Activated naive CD8-positive, alpha-beta T cell treated with anti-CD3 and anti-CD28 coated beads for 36 hours (primary cell): ENCODE data around the gene DAG1. TPM values are rescaled to one million over a fixed set of nuclear protein-coding genes. Genes with fewer than 3 reads are reported as not detected.
A peak's percentile ranks its signal among the peaks of the same experiment; 100 is the strongest.

Source experiments
- DNase-seq: peaks from one replicate; pipeline ENCODE4 v3.0.0; 2021
- H3K27ac Mint-ChIP-seq: one replicate; pipeline ENCODE4 v1.8.0; 2022; ENCODE audit warnings: mild to moderate bottlenecking, moderate library complexity, mixed read lengths
- H3K27me3 Mint-ChIP-seq: one replicate; pipeline ENCODE4 v1.8.0; 2022; ENCODE audit warnings: mild to moderate bottlenecking, mixed read lengths
- H3K36me3 Mint-ChIP-seq: one replicate; pipeline ENCODE4 v1.8.0; 2021; ENCODE audit warnings: mild to moderate bottlenecking, mixed read lengths
- H3K4me1 Mint-ChIP-seq: one replicate; pipeline ENCODE4 v1.8.0; 2021; ENCODE audit warnings: mixed read lengths
- H3K4me3 Mint-ChIP-seq: one replicate; pipeline ENCODE4 v1.8.0; 2022; ENCODE audit warnings: mild to moderate bottlenecking, moderate library complexity, mixed read lengths
- H3K9me3 Mint-ChIP-seq: one replicate; pipeline ENCODE4 v1.8.0; 2022; ENCODE audit warnings: mixed read lengths
- total RNA-seq, 2 experiments: library from RNA; stranded (reverse); gene quantifications; one replicate each; pipeline ENCODE4 v1.2.3, GENCODE V29; 2021

Gene DAG1
- total RNA-seq: 10 to 100 TPM; 10.8 to 12.3 TPM

GRCh38 chr3:49469936-49470713 lies at the start of gene DAG1:
Gene DAG1 (plus strand): TSS chr3:49470267. CDS start chr3:49510535, 40,268 bp downstream.
- peak within 1 kb of the TSS; percentile 89 for H3K4me3 Mint-ChIP-seq
- H3K4me1 Mint-ChIP-seq: peaks cover 23% of the 10 kb centered on the region
- H3K27ac Mint-ChIP-seq: peak within 1 kb of the TSS; percentile 84
- no peaks in the 10 kb centered on the region for H3K9me3 Mint-ChIP-seq
- H3K36me3 Mint-ChIP-seq: peaks cover 10% of the 10 kb centered on the region
- DNase-seq: peak; percentile 98
- H3K27me3 Mint-ChIP-seq: no peaks in the 10 kb centered on the region

- Mint-ChIP-seq H3K27ac (no peak overlapping the region), H3K27me3 (no peaks in the 10 kb centered on the region), H3K36me3 (peaks cover 6% of the 10 kb centered on the region), H3K9me3 (no peaks in the 10 kb centered on the region), H3K4me3 (peak overlapping the region; percentile 43), H3K4me1 (peaks cover 43% of the 10 kb centered on the region)
- no peak for DNase-seq
Measured at GRCh38 chr3:49421890-49422378, 48.1 kb upstream of the DAG1 start.

- Mint-ChIP-seq H3K9me3 (no peaks in the 10 kb centered on the region), H3K4me3 (peak within 1 kb of the TSS; percentile 43), H3K27ac (no peak within 1 kb of the TSS), H3K36me3 (peaks cover 6% of the 10 kb centered on the region), H3K4me1 (peaks cover 37% of the 10 kb centered on the region), H3K27me3 (no peaks in the 10 kb centered on the region)
- DNase-seq: no peak
Measured at GRCh38 chr3:49422379-49423248, 47.5 kb upstream of the DAG1 start, which contains the start of gene AMT. Gene AMT (minus strand): TSS chr3:49422473. CDS start chr3:49422450, 23 bp downstream.

- DNase-seq: no peak
- Mint-ChIP-seq H3K4me3 (no peak overlapping the region), H3K27me3 (no peaks in the 10 kb centered on the region), H3K4me1 (peaks cover 41% of the 10 kb centered on the region), H3K9me3 (no peaks in the 10 kb centered on the region), H3K36me3 (peaks cover 2% of the 10 kb centered on the region), H3K27ac (no peak overlapping the region)
Measured at GRCh38 chr3:49424816-49425215, 45.3 kb upstream of the DAG1 start.

- Mint-ChIP-seq H3K9me3 (no peaks in the 10 kb centered on the region), H3K4me3 (peak overlapping the region; percentile 7), H3K4me1 (peaks cover 25% of the 10 kb centered on the region), H3K27me3 (no peaks in the 10 kb centered on the region), H3K36me3 (peaks cover 2% of the 10 kb centered on the region), H3K27ac (no peak overlapping the region)
- no peak for DNase-seq
Measured at GRCh38 chr3:49427586-49427985, 42.5 kb upstream of the DAG1 start.

GRCh38 chr3:49428752-49429080 lies 41.4 kb upstream of the DAG1 start:
- H3K36me3 Mint-ChIP-seq: peaks cover 2% of the 10 kb centered on the region
- H3K4me3 Mint-ChIP-seq: peak overlapping the region; percentile 96
- peak overlapping the region; percentile 95 for H3K27ac Mint-ChIP-seq
- no peaks in the 10 kb centered on the region for H3K9me3 Mint-ChIP-seq
- DNase-seq: no peak
- H3K4me1 Mint-ChIP-seq: peaks cover 22% of the 10 kb centered on the region
- H3K27me3 Mint-ChIP-seq: no peaks in the 10 kb centered on the region

GRCh38 chr3:49434731-49435130 lies 35.3 kb upstream of the DAG1 start:
- H3K4me3 Mint-ChIP-seq: no peak overlapping the region
- H3K27ac Mint-ChIP-seq: no peak overlapping the region
- no peaks in the 10 kb centered on the region for H3K27me3 Mint-ChIP-seq
- no peaks in the 10 kb centered on the region for H3K36me3 Mint-ChIP-seq
- H3K4me1 Mint-ChIP-seq: peaks cover under 1% of the 10 kb centered on the region
- no peak for DNase-seq
- H3K9me3 Mint-ChIP-seq: no peaks in the 10 kb centered on the region

- Mint-ChIP-seq H3K4me1 (peaks cover 11% of the 10 kb centered on the region), H3K36me3 (no peaks in the 10 kb centered on the region), H3K4me3 (no peak overlapping the region), H3K27me3 (no peaks in the 10 kb centered on the region), H3K27ac (peak overlapping the region; percentile 46), H3K9me3 (no peaks in the 10 kb centered on the region)
- DNase-seq: no peak
Measured at GRCh38 chr3:49445391-49445790, 24.7 kb upstream of the DAG1 start.

- Mint-ChIP-seq H3K27me3 (no peaks in the 10 kb centered on the region), H3K36me3 (no peaks in the 10 kb centered on the region), H3K9me3 (no peaks in the 10 kb centered on the region), H3K4me3 (no peak overlapping the region), H3K27ac (no peak overlapping the region), H3K4me1 (peaks cover 5% of the 10 kb centered on the region)
- no peak for DNase-seq
Measured at GRCh38 chr3:49453621-49454020, 16.4 kb upstream of the DAG1 start.

GRCh38 chr3:49454458-49454857 lies 15.6 kb upstream of the DAG1 start:
- Mint-ChIP-seq H3K4me1 (no peaks in the 10 kb centered on the region), H3K36me3 (no peaks in the 10 kb centered on the region), H3K27me3 (no peaks in the 10 kb centered on the region), H3K9me3 (no peaks in the 10 kb centered on the region), H3K4me3 (no peak overlapping the region), H3K27ac (no peak overlapping the region)
- DNase-seq: no peak

- no peaks in the 10 kb centered on the region for H3K4me1 Mint-ChIP-seq
- DNase-seq: no peak
- no peaks in the 10 kb centered on the region for H3K9me3 Mint-ChIP-seq
- H3K27me3 Mint-ChIP-seq: no peaks in the 10 kb centered on the region
- no peak overlapping the region for H3K27ac Mint-ChIP-seq
- H3K36me3 Mint-ChIP-seq: no peaks in the 10 kb centered on the region
- H3K4me3 Mint-ChIP-seq: no peak overlapping the region
Measured at GRCh38 chr3:49454898-49455681, 15.0 kb upstream of the DAG1 start.

- H3K27ac Mint-ChIP-seq: no peak overlapping the region
- H3K27me3 Mint-ChIP-seq: no peaks in the 10 kb centered on the region
Measured at GRCh38 chr3:49456466-49456865, 13.6 kb upstream of the DAG1 start.

GRCh38 chr3:49460188-49460890 lies 9.7 kb upstream of the DAG1 start:
- H3K27me3 Mint-ChIP-seq: no peaks in the 10 kb centered on the region
- no peaks in the 10 kb centered on the region for H3K4me1 Mint-ChIP-seq
- no peak overlapping the region for H3K4me3 Mint-ChIP-seq
- H3K27ac Mint-ChIP-seq: no peak overlapping the region
- DNase-seq: no peak
- no peaks in the 10 kb centered on the region for H3K9me3 Mint-ChIP-seq
- H3K36me3 Mint-ChIP-seq: no peaks in the 10 kb centered on the region

More at GRCh38 chr3:49456466-49456865, 13.6 kb upstream of the DAG1 start:
- Mint-ChIP-seq H3K4me3 (no peak overlapping the region), H3K9me3 (no peaks in the 10 kb centered on the region), H3K36me3 (no peaks in the 10 kb centered on the region), H3K4me1 (no peaks in the 10 kb centered on the region)
- DNase-seq: no peak

- Mint-ChIP-seq H3K27me3 (no peaks in the 10 kb centered on the region), H3K4me1 (no peaks in the 10 kb centered on the region), H3K27ac (no peak overlapping the region), H3K4me3 (no peak overlapping the region), H3K9me3 (no peaks in the 10 kb centered on the region), H3K36me3 (no peaks in the 10 kb centered on the region)
- no peak for DNase-seq
Measured at GRCh38 chr3:49460956-49461355, 9.1 kb upstream of the DAG1 start.
